Measurements from ENCODE around the gene UPB1.

DNA sequence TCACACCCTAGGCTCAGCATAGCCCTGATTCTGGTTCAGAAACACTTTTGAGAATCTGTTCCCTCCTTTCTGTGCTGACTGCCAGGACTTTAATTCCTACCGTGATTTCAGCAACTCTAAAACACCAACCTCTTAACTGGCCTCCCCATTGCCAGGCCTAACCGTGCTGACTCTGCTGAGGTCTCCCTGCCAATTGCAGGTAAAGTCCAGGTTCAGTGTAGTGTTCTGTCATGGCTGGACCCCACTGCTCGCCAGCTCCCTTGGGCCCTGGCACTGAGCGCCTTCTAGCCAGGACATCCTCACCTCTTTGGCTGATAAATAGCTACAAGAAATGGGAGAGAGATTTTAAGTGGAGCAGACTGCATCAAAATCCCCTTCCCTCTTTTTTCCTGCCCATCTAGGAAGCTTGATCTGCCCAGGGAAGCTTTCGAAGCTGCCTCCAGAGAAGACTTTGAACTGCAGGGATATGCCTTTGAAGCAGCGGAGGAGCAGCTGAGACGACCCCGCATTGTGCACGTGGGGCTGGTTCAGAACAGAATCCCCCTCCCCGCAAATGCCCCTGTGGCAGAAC, 4.7 kb downstream of the UPB1 start:
- TF ChIP-seq, protein P1, sequence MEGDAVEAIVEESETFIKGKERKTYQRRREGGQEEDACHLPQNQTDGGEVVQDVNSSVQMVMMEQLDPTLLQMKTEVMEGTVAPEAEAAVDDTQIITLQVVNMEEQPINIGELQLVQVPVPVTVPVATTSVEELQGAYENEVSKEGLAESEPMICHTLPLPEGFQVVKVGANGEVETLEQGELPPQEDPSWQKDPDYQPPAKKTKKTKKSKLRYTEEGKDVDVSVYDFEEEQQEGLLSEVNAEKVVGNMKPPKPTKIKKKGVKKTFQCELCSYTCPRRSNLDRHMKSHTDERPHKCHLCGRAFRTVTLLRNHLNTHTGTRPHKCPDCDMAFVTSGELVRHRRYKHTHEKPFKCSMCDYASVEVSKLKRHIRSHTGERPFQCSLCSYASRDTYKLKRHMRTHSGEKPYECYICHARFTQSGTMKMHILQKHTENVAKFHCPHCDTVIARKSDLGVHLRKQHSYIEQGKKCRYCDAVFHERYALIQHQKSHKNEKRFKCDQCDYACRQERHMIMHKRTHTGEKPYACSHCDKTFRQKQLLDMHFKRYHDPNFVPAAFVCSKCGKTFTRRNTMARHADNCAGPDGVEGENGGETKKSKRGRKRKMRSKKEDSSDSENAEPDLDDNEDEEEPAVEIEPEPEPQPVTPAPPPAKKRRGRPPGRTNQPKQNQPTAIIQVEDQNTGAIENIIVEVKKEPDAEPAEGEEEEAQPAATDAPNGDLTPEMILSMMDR (IDR thresholded peaks at IDR 0.05) = no peak
- no peak for TF ChIP-seq POLR2A (IDR thresholded peaks at IDR 0.05)

Data from adrenal gland (tissue), 5 donors.